ENCODE data around the gene MFNG.
"Not testable (repeated sequence)": the region's sequence is repeated elsewhere in the genome, so short reads cannot be mapped to it uniquely, and the experiment has no call there.

MFNG gene

DNA sequence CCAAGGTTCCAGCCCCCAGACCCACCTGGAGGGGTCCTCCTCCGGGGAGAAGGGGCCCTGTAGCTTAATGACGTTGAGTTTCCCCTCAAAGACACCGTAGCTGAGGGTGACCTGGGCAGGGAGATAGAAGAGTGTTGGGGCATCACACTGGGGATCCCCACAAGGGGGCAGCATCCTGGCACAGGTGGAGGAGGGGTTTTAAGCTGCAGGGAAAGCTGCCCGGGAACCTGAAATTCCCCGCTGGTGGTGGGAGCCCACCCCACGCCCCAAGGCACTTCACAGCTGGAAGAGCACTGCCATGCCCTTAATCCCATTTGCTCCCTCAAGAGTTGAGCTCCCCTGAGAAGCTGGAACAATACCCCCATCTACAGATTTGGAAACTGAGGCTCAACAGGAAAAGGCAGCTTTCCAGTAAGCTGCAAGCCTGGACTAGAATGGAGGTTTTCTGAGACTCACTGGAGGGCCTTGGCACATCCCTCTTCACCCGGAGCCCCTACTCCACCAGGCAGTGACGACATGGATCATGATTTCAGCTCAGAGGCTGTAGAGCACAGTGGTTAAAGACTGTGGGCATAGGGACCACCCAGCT lies 13.7 kb downstream of the MFNG start:
- DNase-seq: no peak

DNA sequence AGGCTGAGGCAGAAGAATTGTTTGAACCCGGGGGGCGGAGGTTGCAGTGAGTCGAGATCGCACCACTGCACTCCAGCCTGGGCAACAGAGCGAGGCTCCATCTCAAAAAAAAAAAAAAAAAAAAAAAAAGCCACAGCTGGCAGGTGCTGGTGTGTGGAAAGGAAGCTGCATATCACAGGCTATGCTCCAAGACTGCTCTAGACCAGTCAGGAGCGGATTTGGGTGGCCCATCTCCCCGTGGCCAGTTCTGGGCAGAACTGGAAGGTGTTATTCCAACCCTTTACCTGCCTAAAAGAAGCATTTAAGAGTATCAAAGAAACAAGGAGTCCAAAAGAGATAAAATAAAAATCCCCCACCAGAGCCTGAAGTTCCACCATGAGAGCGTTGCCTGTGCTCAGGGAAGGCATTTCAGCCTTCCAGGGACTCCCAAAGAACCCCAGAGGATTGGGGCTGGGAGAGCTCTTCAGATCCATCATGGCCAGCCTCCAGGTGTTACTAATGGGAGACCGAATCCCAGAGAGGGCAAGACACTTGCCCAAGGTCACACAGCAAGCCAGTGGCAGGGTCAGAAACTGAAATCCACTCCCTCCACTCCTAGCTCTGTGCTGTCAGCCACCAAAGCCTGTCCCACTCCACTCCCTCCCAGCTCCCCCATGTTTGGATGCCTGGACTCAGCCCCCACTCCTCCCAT lies 14.3 kb downstream of the MFNG start:
- DNase-seq: no peak

DNA sequence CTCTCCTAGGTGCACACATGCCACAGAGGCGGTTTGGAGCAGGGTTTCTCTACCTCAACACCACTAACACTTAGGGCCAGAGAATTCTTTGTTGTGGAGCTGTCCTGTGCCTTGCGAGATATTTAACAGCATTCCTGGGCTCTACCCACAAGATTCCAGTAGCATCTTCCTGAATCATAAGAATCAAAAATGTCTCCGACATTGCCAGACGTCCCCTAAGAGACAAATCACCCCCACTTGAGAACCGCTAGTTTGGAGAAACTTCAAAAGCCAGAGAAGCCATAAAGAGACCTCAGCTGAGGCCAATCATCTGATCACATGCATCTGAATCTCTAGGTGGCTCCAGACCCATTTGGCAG lies 16.1 kb downstream of the MFNG start:
- no peak for DNase-seq

DNA sequence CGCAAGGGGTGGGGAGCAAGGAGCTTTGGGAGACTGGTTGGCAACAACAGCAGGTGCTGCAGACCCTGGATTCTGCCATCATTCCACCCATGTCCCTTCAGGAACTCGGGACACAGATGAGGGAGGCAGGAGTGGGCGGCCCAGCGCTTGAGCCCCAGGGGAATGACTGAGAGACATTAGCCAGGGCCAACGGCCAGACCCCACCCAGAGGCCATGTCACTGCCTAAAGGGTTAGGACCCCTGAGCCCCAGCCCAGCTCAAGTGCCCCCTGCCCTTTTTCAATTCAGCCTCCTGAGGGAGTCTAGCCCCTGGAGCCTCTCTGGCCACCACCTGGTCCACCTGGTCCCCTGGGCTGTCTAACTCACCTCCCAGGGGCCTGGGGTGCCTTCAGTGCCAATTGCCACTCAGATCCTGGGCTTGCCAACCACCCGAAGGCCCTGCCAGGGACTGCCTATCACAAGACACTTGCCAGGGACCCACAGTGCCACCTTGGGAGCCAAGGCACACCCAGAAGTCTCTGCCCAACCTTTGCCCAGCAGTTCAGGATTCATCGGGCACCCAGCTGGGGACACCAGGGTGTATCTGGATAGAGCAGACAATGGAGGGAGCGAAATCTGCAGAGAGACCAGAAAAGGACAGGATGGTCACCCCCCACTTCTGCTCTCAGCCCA lies 16.6 kb downstream of the MFNG start:
- DNase-seq: no peak

DNA sequence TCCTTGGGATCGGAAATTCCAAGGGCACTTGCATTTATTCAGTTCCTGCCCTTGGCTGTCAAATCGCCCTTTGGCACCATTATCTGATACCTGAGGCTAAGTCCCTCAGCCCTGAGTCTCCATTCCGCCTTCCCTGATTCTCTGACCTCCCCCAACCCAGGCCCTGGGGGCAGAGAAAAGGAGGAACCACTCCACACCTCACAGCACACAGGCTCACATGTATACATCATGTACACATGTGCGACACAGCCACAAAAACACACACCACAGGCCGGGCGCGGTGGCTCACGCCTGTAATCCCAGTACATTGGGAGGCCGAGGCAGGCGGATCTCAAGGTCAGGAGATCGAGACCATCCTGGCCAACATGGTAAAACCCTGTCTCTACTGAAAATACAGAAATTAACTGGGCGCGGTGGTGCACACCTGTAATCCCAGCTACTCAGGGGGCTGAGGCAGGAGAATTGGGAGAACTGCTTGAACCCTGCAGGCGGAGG lies 17.9 kb downstream of the MFNG start:
- not testable (repeated sequence) for DNase-seq

DNA sequence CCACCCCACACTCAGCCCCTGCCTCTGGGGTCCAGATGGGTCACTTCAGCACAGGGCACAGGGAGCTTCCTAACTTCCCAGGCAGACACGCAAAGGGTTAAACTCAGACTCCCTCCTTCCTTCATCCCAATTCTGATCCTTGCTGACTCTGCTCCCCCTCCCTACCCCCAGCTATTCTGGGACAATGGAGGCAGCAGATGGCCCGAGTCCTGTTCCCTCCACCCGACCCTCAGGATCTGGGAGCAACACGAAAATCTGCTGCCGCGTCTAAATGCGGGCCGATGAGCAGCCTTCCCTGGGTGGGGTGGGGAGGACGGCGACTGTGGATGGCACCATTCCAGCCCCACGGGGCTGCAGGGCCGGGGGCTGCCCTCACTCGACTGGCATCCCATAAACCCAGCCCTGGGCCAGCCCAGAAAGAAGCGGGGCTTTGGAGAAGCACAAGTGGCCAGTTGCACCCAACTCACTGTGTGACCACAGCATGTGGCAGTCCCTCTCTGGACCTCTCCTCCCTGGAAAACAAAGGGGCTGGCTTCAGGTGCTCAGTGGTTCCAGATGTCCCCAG lies 18.7 kb downstream of the MFNG start:
- DNase-seq: no peak

DNA sequence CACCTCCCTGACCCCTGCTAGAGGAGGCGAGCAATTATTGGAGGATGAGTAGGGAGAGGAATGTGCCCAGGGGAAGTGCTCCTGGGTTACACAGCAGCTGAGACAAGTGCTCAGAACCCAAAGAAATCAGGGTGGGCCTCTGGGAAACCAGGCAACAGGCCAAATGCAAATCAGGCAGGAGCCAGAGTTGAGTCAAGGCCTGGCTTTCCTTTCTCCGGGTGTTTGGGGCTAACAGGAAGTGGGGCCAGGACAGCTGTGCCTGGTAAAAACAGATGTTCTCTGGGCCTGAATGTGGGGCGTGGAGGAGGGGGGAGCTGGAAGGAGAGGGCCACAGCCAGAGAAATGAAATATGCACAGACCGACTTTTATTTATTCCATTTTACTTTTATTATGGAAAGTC lies 22.0 kb downstream of the MFNG start:
- no peak for DNase-seq

DNA sequence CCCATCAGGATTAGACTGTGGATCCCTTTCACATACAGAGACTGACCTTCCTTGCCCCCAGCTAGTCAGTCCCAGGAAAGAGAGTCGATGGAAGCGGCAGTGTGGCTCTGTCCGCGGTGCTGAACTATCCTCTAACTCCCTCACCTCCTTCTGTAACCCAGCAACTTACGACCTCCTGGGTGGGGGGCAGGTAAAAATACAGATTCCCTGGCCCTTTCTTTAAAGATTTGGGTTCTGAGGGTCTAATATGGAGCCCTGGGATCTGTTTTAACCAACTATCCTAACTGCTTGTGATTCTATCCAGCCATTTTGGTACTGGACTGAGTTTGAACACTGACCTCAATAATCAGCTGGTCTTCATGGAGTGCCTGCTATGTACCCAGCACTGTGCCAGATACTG lies 23.2 kb downstream of the MFNG start:
- no peak for DNase-seq

DNA sequence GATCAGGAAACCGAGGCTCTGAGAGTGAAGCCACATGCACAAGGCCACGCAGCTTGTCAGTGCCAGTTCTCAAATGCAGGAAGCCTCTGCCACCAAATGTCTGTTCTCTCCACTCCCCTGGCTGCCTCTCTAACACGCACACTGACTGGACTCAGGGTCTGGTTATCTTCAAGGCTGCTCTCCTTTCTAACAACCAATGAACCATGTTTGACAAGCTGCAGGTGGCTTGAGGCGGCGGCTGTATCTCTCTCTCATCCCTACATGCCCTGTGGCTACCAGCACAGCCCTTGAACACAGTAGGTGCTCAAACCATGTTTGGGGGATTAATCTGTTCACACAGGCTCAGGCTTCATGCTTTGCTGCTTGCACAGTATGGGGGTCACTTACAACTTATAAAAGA lies 23.7 kb downstream of the MFNG start:
- DNase-seq: no peak

DNA sequence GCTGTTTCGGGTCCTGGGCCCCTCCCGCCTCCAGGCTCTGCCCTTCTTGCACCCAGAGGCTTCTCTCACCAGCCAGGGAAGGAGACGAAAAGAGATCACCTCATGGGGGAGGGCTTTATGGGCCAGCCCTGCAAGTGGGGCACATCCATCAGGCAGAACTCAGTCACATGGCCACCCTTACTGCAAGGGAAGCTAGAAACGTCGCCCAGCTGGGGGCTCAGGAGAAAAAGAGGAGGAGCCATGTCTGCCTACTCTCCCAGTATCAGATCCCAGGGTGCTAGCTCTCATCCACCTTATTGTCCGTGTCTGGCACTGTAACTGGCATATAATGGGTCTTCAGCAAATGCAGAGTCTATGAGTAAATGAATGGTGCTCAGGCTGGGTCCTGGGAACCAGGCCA lies 24.2 kb downstream of the MFNG start:
- DNase-seq: no peak

DNA sequence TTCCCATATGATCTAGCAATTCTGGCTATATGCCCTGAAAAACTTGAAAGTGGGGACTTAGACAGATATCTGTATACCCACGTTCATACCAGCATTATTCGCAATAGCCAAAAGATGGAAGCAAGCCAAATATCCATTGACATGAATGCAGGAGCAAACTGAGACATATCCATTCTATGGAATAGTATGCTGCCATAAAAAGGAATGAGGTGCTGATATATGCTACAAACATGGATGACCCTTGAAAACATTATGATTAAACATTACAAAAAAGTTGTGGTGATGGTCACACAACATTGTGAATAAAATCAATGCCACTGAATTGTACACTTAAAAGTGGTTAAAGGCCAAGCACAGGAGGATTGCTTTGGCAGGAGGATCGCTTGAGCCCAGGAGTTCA lies 25.5 kb downstream of the MFNG start:
- DNase-seq: no peak

DNA sequence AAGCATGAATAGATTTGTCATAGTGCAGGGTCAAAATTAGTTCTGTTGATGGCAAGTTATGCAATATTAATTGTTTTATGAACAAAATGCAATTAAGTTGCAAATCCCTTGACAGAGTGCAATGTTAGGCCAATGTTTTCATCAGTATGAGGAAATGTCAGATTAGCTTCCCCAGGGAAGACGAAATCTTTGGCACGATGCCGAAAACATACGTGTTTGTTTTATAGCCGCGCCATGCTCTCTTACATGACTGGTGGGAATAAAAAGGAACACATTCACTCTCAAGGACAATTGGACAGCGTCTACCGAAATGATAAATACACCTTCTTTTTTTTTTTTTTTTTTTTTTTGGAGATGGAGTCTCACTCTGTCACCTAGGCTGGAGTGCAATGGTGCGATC lies 27.0 kb downstream of the MFNG start:
- no peak for DNase-seq

DNA sequence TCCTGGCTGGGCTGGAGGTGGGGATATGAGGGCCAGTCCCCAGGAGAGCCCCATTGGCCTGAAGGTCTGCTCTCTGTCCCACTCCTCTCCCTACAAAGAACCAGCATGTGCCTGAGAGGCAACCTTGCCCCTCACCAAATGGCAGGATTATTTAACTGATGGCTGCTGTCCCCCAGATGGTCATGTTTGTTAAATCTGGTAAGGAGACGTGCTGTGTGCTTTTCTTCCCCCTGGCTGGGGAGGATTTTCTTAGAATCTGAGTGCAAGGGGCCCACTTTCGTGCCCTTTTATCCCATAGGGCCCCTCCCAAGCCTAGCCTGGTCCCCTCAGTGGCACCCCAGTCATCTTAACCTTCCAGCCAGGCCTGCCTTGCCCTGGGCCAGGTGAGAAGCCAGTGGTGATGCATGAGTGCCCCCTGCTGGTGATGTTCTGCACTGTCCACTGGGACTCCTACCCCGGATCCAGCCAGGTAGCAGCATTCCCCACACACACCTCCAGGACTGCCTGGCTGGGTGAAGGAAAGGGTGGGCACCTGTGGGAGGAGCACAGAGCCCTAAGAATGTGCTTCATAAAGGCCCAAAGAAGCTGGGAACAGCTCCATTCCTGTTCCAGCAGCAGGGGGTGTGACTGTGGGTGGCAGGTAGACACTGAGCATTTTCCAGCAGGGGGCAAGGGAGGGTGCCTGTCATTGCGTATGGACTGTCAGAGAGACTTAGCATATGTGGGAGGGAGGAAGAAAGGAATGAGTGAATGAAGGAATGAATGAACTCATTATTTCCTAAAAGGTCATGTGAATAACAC lies 28.9 kb downstream of the MFNG start:
- no peak for DNase-seq

DNA sequence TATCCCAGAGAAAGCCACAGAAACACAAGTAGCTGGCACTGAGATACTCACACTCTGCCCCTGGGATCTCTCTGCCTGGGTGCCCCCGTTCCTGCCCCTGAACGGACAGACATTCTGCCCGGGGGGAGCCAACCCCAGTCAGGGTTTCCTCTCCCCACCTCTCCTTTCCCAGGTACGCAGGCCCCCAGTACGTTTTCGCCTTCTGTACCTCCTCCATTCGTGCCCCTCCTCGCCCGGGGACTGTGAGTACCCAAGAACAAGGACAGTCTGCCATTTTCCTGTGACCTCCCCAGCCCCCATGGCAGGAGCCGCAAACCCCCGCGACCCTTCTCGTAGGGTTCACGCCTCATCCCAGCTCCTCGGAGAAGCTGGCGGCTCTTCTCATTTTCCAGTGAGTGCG lies 29.8 kb downstream of the MFNG start:
- no peak for DNase-seq

DNA sequence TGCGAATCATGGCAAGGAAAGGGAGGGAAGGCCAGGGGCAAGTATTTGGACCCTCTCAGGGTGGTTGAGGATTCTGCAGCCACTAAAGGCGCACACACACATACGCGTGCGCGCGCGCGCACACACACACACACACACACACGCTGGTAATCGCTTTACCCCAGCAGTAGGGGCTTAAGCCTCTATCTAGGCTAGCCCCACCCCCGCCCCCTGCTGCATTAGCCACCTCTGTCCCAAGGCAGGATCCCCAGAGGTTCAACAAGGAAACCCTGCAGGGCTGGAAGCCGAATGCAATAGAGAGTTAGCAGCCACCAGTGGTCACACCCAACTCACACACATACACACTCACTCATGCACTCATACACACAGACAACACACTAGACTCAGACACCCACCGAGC lies 30.3 kb downstream of the MFNG start:
- no peak for DNase-seq

DNA sequence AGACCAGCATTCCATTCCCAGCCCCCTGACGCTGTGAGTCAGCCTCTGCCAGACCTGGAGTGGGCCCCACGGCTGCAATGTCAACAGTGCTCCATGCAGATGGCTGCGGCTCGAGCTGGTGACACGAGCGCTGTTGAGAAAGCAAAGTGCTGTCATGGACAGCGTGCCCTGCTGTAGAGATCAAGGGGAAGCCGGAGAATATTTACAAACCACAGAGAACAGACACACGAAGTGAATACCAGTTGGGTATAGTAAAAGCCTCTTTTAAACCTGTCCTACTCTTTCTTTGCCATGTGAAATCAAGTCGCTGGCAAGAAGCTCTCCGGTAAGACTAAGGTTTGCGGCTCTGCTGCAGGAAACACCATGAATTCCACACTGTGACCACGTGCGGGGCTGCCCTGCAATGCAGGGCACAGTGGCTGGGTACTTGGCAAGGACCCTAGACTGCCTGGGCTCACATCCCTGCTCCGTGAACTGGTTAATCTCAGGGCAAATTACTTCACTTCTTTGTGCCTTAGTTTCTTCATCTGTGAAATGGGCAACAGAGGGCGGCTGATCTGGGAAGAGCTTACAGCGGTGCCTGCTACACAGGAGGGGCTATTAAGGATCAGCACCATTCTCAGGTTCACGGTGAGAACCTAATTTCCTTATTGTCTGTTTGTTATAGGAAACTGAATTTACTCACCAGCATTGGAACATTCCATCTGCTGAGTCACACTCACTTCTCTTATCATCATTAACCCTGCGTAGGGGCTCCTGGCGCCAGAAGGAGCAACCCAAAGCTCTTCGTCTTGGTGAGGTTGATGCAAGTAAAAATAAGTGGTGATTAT lies 31.1 kb downstream of the MFNG start:
- no peak for DNase-seq

DNA sequence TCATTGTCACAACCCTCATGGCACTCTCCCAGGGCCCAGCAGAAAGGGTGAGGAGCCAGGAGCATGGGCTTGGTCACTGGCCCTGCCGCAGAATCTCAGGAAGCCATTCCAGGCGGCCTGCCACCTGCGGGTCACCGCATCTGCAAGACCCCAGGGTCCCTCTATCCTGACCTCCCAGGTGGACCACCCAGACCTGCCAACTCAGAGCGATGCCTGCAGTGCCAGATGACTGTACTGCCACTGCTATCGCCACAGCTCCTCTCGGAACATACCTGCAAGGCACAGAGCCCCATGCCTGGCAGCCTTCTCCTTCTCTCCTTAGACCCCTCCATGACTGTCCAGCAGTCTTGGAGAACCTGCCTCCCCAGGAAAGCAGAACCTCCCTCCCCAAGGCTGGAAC lies 32.5 kb downstream of the MFNG start:
- no peak for DNase-seq

DNA sequence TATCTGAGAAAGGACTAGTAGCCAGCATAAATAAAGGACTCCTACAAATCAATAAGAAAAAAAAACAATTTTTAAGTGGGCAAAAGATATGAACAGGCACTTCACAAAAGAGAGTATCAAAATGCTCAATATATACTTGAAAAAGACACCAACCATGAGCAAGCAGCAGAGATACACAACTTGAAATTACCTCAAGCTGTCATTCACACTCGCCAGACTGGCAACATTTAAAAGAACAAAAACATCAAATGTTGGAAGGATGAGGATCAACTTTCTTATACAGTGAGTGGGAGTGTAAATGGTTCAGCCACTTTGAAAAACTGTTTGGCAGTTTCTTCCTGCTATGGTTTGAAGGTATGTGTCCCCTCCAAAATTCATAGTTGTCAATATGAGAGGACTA lies 35.0 kb downstream of the MFNG start:
- no peak for DNase-seq

DNA sequence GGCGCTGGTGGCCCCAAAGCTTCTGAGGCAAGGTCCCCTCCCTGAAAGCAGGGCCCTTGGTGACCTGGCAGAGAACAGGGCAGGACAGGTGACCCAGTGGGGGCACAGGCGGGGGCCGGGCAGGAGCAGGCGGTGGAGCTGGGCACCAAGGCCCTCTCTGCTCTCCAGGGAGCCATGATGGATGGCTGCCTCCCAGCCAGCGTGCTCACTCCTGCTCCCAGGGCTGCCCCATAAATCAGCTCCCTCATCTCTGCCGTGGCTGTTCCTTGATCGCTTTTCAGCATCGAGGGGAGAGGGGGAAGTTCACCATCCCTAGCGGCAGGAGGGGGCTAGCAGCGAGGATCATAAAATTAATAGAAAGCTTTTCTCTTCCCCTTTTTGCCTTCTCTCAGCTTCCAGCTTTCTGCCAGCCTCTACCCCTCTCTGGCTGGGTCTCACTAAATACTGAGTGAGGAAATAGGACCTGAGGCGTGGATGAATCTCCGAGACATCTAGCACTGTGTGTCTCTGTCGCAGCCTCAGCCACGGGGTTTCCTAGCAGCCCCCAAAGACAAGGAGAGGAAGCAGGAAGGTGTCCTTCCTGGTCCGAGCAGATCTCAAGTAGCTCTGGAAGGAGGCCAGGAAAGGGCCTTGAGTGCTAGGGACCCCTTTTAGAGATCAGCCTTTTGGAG lies 36.7 kb downstream of the MFNG start:
- DNase-seq: no peak

DNA sequence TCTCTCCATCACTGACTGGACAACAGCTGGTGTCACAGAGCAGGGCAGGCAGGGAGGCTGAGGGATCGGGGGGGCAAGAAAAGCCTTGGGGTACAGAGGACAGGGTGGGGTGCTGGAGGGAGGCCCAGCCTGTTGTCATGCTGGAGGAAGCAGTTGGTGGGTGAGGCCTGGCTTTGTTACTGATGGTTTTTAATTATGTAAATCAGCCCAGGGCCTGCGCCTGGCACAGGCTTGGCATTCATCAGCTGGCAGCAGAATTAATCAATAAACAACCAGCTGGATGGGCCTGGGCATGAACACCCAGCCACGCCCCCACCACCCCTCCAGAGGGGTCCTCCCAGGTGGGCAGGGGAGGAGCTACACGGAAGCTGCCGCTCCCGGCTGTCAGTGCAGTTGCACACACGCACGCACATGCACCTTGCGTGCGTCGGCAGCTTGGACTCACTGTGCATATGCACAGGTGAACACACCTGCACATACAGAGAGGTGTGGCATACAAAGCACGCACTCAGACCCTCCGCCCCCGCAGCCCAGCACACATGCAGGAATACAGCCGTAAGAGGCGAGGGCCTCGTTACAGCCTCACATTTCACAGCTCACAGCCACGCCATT lies 37.6 kb downstream of the MFNG start:
- no peak for DNase-seq

DNA sequence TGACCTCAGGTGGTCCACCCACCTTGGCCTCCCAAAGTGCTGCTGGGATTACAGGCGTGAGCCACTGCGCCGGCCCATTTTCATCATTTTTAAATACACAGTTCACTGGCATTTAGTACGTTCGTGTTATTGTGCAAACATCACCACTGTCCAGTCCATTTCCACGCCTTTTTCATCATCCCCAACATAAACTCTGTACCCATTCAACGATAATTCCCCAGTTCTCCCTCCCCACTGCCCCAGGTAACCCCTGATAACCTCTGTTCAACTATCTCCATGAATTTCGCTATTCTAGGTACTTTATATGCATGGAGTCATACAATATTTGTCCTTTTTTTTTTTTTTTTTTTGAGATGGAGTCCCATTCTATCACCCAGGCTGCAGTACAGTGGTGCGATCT lies 40.7 kb downstream of the MFNG start:
- no peak for DNase-seq
